HG03520 (cell line): ENCODE data around the gene NFAT5.

ENCODE experiments used
- ATAC-seq: cut with Tn5 transposase; IDR thresholded peaks from one replicate; pipeline ENCODE4 v1.9.1; 2021; ENCODE audit warnings: mild to moderate bottlenecking, moderate library complexity; ENCODE audit not compliant: unreplicated experiment

The NFAT5 gene

GRCh38 chr16:69595127-69596036 lies 29.6 kb downstream of the NFAT5 start:
- no peak for ATAC-seq

- ATAC-seq = no peak
Measured at GRCh38 chr16:69596801-69597200, 31.0 kb downstream of the NFAT5 start.

GRCh38 chr16:69598045-69598444 lies 32.3 kb downstream of the NFAT5 start:
- ATAC-seq = no peak

- no peak for ATAC-seq
Measured at GRCh38 chr16:69599731-69600130, 34.0 kb downstream of the NFAT5 start.

- ATAC-seq = no peak
Measured at GRCh38 chr16:69600202-69600601, 34.4 kb downstream of the NFAT5 start.

GRCh38 chr16:69601250-69601649 lies 35.5 kb downstream of the NFAT5 start:
- no peak for ATAC-seq

GRCh38 chr16:69606985-69607384 lies 41.2 kb downstream of the NFAT5 start:
- no peak for ATAC-seq

- ATAC-seq = no peak
Measured at GRCh38 chr16:69607674-69608073, 41.9 kb downstream of the NFAT5 start.

GRCh38 chr16:69610356-69610755 lies 44.6 kb downstream of the NFAT5 start:
- ATAC-seq = no peak

- no peak for ATAC-seq
Measured at GRCh38 chr16:69611103-69611640, 45.4 kb downstream of the NFAT5 start.

- no peak for ATAC-seq
Measured at GRCh38 chr16:69613378-69614154, 47.8 kb downstream of the NFAT5 start.

GRCh38 chr16:69615528-69615927 lies 49.8 kb downstream of the NFAT5 start:
- ATAC-seq = no peak

GRCh38 chr16:69616082-69616481 lies 50.3 kb downstream of the NFAT5 start:
- ATAC-seq = no peak

GRCh38 chr16:69618307-69618706 lies 52.5 kb downstream of the NFAT5 start:
- ATAC-seq = no peak

GRCh38 chr16:69618721-69619120 lies 53.0 kb downstream of the NFAT5 start:
- no peak for ATAC-seq

- ATAC-seq = no peak
Measured at GRCh38 chr16:69619514-69619913, 53.7 kb downstream of the NFAT5 start.

- ATAC-seq = no peak
Measured at GRCh38 chr16:69620573-69620972, 54.8 kb downstream of the NFAT5 start.

GRCh38 chr16:69621225-69621624 lies 55.5 kb downstream of the NFAT5 start:
- ATAC-seq = no peak

- ATAC-seq = no peak
Measured at GRCh38 chr16:69626256-69626655, 60.5 kb downstream of the NFAT5 start.

- ATAC-seq = no peak
Measured at GRCh38 chr16:69632828-69633227, 67.1 kb downstream of the NFAT5 start.

- ATAC-seq = no peak
Measured at GRCh38 chr16:69633375-69633774, 67.6 kb downstream of the NFAT5 start.
